HCT116 (cell line): ENCODE measurements around the gene TBX2.
"Not testable (repeated sequence)": the region's sequence is repeated elsewhere in the genome, so short reads cannot be mapped to it uniquely, and the experiment has no call there.

Source experiments
- CBX3 ChIP-seq: IDR thresholded peaks from 2 replicates; pipeline ENCODE4 v1.6.1; 2012; ENCODE audit warnings: low read depth
- CEBPB ChIP-seq: IDR thresholded peaks from 2 replicates; pipeline ENCODE4 v1.6.1; 2012; ENCODE audit warnings: low read depth
- CTCF ChIP-seq, 3 experiments: fragments of 200-600 bp in 1 of 3; sonication (generic) in 1 of 3; IDR thresholded peaks in 2 of 3; conservative IDR thresholded peaks in 1 of 3; 2 replicates each; pipeline ENCODE4 v1.5.1; 2012 to 2017; ENCODE audit warnings: low read depth in 2 of 3, low read length in 2 of 3, antibody characterized with exemption in 1 of 3, borderline replicate concordance in 1 of 3, control low read depth in 1 of 3, mild to moderate bottlenecking in 1 of 3, mixed read lengths in 1 of 3, mixed run types in 1 of 3, moderate library complexity in 1 of 3; ENCODE audit not compliant: insufficient read depth in 1 of 3
- EGR1 ChIP-seq: IDR thresholded peaks from 2 replicates; pipeline ENCODE4 v1.6.1; 2012; ENCODE audit warnings: low read depth
- ELF1 ChIP-seq: IDR thresholded peaks from 2 replicates; pipeline ENCODE4 v1.6.1; 2012; ENCODE audit warnings: low read depth, borderline replicate concordance
- EZH2 ChIP-seq: fragments of 200-600 bp; sonication (generic); IDR thresholded peaks from 2 replicates; pipeline ENCODE4 v1.6.1; 2017; ENCODE audit warnings: antibody characterized with exemption, mixed run types
- JUND ChIP-seq: IDR thresholded peaks from 2 replicates; pipeline ENCODE4 v1.6.1; 2012
- MAX ChIP-seq: IDR thresholded peaks from 2 replicates; pipeline ENCODE4 v1.6.1; 2012
- POLR2A ChIP-seq: IDR thresholded peaks from 2 replicates; pipeline ENCODE4 v1.7.0; 2011; ENCODE audit warnings: borderline replicate concordance; ENCODE audit not compliant: insufficient read depth, insufficient read length; ENCODE audit errors: extremely low read depth
- POLR2AphosphoS5 ChIP-seq: IDR thresholded peaks from 2 replicates; pipeline ENCODE4 v1.6.1; 2011; ENCODE audit warnings: mild to moderate bottlenecking, low read depth, low read length, moderate library complexity
- RAD21 ChIP-seq: IDR thresholded peaks from 2 replicates; pipeline ENCODE4 v1.6.1; 2012; ENCODE audit warnings: low read depth, mild to moderate bottlenecking
- REST ChIP-seq: IDR thresholded peaks from 2 replicates; pipeline ENCODE4 v1.6.1; 2012; ENCODE audit warnings: low read depth
- SIN3A ChIP-seq: IDR thresholded peaks from 2 replicates; pipeline ENCODE4 v1.6.1; 2012; ENCODE audit warnings: low read depth
- ZNF274 ChIP-seq: fragments of 200-500 bp; sonication (Bioruptor generic); IDR thresholded peaks from 2 replicates; pipeline ENCODE4 v1.6.1; 2014; ENCODE audit warnings: mild to moderate bottlenecking, low read depth, low read length, inconsistent platforms

DNA sequence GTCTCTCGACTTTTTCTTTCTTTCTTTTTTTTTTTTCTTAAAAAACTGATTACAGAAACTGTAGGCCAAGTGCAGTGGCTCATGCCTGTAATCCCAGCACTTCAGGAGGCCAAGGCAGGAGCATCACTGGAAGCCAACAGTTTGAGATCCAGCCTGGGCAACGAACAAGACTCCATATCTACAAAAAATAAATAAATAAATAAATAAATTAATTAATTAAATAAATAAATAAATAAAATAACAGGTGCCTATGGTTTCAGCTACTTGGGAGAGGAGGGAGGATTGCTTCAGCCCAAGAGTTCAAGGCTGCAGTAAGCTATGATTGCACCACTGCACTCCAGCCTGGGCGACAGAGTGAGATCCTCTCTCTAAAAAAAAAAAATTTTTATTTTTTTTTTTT is 42.6 kb upstream of the TBX2 start:
- TF ChIP-seq EZH2; POLR2A; CTCF (IDR thresholded peaks at IDR 0.05 in 2 of 3, conservative IDR thresholded peaks at IDR 0.05 in 1 of 3; ENCODE audit: borderline replicate concordance in 1 of 3, insufficient read depth in 1 of 3, low read depth in 2 of 3, low read length in 2 of 3); POLR2AphosphoS5; ZNF274; EGR1; REST; JUND; SIN3A; MAX; ELF1; CEBPB; CBX3; RAD21: not testable (repeated sequence)
